IPS DF 6.9 (cell line): Measurements from ENCODE around the gene PDAP1.
"Not testable (repeated sequence)": the region's sequence is repeated elsewhere in the genome, so short reads cannot be mapped to it uniquely, and the experiment has no call there.

Source experiments
- DNase-seq: peaks from one replicate; pipeline ENCODE4 v3.0.0-alpha.2; 2013; ENCODE audit warnings: low read depth, low spot score
- H3K27ac ChIP-seq: one replicate; pipeline ENCODE4 v1.5.1; 2013; ENCODE audit warnings: low read length, control low read depth
- H3K27me3 ChIP-seq: 2 replicates; pipeline ENCODE4 v1.6.1; 2013; ENCODE audit warnings: mild to moderate bottlenecking, low read length; ENCODE audit not compliant: control insufficient read depth, insufficient read depth
- H3K36me3 ChIP-seq: 2 replicates; pipeline ENCODE4 v1.6.1; 2013; ENCODE audit warnings: low read length; ENCODE audit not compliant: control insufficient read depth, insufficient read depth
- H3K4me1 ChIP-seq: 2 replicates; pipeline ENCODE4 v1.6.1; 2013; ENCODE audit warnings: low read length; ENCODE audit not compliant: control insufficient read depth, insufficient read depth
- H3K4me3 ChIP-seq: 2 replicates; pipeline ENCODE4 v1.5.1; 2013; ENCODE audit warnings: mild to moderate bottlenecking, low read length
- H3K9me3 ChIP-seq: 2 replicates; pipeline ENCODE4 v1.6.1; 2013; ENCODE audit warnings: low read length, inconsistent platforms; ENCODE audit not compliant: control insufficient read depth, insufficient read depth
- WGBS: extraction: QIAGEN DNeasy Blood & Tissue Kit; methylation state at CpG from one replicate; pipeline ENCODE4 v1.1.7; 2013; ENCODE audit warnings: mixed read lengths, missing lambda C conversion rate; ENCODE audit not compliant: insufficient read length, insufficient coverage; 5-methylcytosine and 5-hydroxymethylcytosine counted together

PDAP1 gene

GRCh38 chr7:99387239-99387635 lies 21.2 kb downstream of the PDAP1 start:
- peaks cover 26% of the 10 kb centered on the region for H3K36me3 ChIP-seq
- no CpG with 5 or more reads among the region's 14 CpGs for WGBS
- not testable (repeated sequence) for H3K27ac ChIP-seq

DNA sequence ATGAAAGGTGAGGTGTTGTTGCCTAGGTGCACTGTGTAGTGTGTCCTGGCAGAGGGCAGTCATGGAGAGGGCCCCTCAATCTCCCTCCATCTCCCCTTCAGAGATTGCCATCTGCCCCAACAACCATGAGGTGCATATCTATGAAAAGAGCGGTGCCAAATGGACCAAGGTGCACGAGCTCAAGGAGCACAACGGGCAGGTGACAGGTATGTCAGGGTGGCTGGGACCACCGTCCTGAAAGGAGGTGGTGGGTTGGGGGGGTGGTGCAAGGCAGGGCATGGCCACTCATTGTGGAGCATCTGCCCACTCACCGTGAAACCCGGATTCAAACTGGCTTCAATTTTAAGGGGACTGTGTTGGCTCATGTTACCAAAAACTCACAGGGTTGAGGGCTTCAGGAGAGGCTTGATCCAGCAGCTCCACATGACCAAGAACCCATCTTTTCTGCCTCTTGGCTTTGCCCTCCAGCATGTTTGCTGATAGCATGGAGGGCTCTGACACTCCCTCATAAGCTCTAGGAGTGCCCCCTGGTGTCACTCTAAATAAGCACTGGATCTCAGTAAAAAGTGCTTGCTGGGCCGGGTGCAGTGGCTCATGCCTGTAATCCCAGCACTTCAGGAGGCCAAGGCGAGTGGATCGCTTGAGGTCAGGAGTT lies 21.7 kb downstream of the PDAP1 start:
- DNase-seq = no peak
- Histone ChIP-seq H3K36me3 (peaks cover 26% of the 10 kb centered on the region), H3K9me3 (no peaks in the 10 kb centered on the region), H3K4me1 (no peaks in the 10 kb centered on the region), H3K27ac (no peak overlapping the region), H3K27me3 (no peaks in the 10 kb centered on the region), H3K4me3 (no peak overlapping the region)
- no CpG with 5 or more reads among the region's 9 CpGs for WGBS

More at GRCh38 chr7:99387239-99387635, 21.2 kb downstream of the PDAP1 start:
- not testable (repeated sequence) for H3K27me3 ChIP-seq, H3K4me3 ChIP-seq, DNase-seq, H3K9me3 ChIP-seq, H3K4me1 ChIP-seq

DNA sequence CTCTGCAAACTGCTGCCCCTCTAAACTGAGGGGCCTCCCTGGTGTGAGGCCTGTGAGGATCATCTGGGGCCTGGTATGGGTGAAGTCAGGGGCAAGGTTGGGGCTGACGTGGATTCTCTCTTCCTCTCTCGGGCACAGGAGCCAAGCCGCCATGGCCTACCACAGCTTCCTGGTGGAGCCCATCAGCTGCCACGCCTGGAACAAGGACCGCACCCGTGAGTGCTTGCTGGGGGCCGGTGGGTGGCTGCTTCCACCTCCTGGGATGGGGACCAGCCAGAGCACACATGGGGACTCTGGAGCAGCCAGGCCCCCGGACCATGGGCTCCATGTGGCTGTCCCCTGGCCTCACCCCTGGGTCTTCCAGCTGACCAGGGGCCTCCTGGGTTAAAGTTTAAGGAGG lies 22.8 kb downstream of the PDAP1 start:
- Histone ChIP-seq H3K36me3 (peaks cover 23% of the 10 kb centered on the region), H3K27me3 (no peaks in the 10 kb centered on the region), H3K4me3 (no peak overlapping the region), H3K27ac (no peak overlapping the region), H3K9me3 (no peaks in the 10 kb centered on the region), H3K4me1 (peaks cover 2% of the 10 kb centered on the region)
- no peak for DNase-seq
- no CpG with 5 or more reads among the region's 8 CpGs for WGBS

GRCh38 chr7:99384523-99384922 lies 23.9 kb downstream of the PDAP1 start:
- Histone ChIP-seq H3K4me1 (peaks cover 3% of the 10 kb centered on the region), H3K36me3 (peaks cover 19% of the 10 kb centered on the region), H3K27ac (no peak overlapping the region), H3K4me3 (no peak overlapping the region), H3K27me3 (no peaks in the 10 kb centered on the region), H3K9me3 (no peaks in the 10 kb centered on the region)
- WGBS = no CpG with 5 or more reads among the region's 4 CpGs
- DNase-seq = no peak

DNA sequence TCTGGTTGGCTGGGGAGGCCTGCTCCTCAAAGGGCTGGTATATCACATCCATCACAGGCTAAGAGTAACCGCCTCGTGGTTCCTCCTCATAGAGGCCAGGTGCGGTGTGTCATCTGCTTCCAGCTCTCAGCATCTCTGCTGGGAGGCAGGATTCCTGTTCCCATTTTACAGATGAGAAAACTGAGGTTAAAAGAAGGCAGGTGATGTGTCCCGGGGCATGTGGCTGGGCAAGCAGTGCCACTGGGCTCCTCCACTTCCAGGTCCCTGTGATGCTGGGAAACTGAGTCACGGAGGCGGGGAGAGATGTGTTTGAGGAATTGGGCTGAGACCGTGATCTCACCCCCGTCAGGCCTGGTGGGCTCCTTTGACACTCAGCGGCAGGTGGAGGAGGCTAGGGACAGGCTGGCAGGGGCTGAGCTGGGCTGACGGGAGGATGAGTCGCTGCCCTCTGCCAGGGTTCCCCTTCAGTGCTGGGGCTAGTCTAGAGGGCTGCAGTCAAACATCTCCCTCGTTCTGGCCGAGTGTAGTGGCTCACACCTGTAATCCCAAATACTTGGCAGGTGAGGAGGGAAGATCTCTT lies 24.5 kb downstream of the PDAP1 start:
- Histone ChIP-seq H3K27ac (no peak overlapping the region), H3K36me3 (peaks cover 17% of the 10 kb centered on the region), H3K9me3 (no peaks in the 10 kb centered on the region), H3K27me3 (no peaks in the 10 kb centered on the region), H3K4me1 (peaks cover 3% of the 10 kb centered on the region), H3K4me3 (no peak overlapping the region)
- no peak for DNase-seq
- WGBS = no CpG with 5 or more reads among the region's 13 CpGs

- no peak for DNase-seq
- H3K9me3 ChIP-seq = no peaks in the 10 kb centered on the region
These were observed 25.2 kb downstream of the PDAP1 start for GRCh38 chr7:99383203-99383602.

DNA sequence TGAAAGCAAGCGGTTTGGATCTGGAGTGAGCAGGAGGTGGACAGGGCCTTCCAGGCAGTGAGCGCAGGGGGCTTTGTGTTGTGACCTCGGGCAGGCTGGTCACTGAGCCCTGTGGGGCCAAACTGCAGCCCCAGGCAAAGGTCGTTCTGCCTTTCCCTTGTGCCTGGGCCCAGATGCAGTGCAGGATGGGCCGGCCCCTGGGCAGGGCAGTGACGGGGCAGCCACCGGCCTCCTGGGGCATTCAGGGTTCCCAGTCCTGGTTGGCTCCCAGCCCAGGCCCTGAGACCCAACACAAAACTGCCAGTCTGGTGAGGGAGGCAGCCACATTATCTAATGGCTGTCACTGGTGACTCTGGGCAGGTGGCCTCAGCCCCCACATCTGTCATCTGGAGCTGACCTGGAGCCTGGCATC lies 26.7 kb downstream of the PDAP1 start:
- no peak for DNase-seq
- H3K9me3 ChIP-seq = no peaks in the 10 kb centered on the region
- H3K36me3 ChIP-seq = peaks cover 8% of the 10 kb centered on the region
- no CpG with 5 or more reads among the region's 7 CpGs for WGBS
- peaks cover 3% of the 10 kb centered on the region for H3K4me1 ChIP-seq
- no peaks in the 10 kb centered on the region for H3K27me3 ChIP-seq
- H3K4me3 ChIP-seq = no peak overlapping the region
- H3K27ac ChIP-seq = no peak overlapping the region

More at GRCh38 chr7:99383203-99383602, 25.2 kb downstream of the PDAP1 start:
- no CpG with 5 or more reads among the region's 10 CpGs for WGBS
- no peak overlapping the region for H3K4me3 ChIP-seq
- H3K27me3 ChIP-seq = no peaks in the 10 kb centered on the region
- H3K27ac ChIP-seq = no peak overlapping the region
- H3K36me3 ChIP-seq = peaks cover 14% of the 10 kb centered on the region
- H3K4me1 ChIP-seq = peaks cover 3% of the 10 kb centered on the region

DNA sequence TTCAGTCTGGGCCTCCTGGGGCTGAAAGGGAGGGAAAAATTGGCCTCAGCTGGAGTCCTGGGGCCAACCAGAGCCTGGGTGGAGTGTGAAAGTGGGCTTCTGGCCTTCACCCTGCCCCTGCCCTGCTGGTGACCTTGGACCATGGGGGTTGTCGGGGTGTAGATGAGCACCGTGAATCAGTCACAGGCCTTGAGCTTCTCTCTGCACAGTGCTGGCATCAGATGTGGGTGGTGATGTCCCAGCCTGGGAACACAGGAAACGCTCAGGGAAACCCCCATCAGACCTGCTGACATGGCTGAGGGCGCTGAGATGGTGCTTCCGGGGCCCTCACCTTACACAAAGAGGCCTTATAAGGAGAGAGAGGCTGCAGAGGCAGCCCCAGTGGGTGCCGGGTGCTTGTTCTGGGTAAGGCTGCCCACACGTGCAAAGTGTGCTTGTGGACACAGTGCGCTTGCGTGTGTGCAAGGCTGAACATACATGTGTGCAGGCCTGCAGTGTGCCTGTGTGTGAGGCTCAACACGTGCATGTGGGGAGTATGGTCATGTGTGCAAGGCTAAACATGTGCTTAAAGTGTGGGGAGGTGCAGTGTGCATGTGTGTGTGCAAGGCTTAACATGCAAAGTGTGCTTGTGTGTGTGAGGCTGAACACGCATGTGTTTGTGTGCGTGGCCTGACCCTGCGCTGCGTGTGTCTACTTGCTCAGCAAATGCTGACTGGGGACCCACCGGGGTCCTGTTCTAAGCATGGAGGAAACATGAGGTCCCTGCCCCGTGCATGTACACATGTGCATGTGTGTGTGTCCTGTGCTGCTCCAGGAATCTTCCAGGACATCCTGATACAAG lies 27.4 kb downstream of the PDAP1 start:
- WGBS = no CpG with 5 or more reads among the region's 16 CpGs
- Histone ChIP-seq H3K4me1 (peaks cover 3% of the 10 kb centered on the region), H3K36me3 (peaks cover 3% of the 10 kb centered on the region; the same call in 1 of the 2 replicates), H3K27ac (no peak overlapping the region), H3K4me3 (no peak overlapping the region), H3K9me3 (no peaks in the 10 kb centered on the region), H3K27me3 (no peaks in the 10 kb centered on the region)
- DNase-seq = no peak

DNA sequence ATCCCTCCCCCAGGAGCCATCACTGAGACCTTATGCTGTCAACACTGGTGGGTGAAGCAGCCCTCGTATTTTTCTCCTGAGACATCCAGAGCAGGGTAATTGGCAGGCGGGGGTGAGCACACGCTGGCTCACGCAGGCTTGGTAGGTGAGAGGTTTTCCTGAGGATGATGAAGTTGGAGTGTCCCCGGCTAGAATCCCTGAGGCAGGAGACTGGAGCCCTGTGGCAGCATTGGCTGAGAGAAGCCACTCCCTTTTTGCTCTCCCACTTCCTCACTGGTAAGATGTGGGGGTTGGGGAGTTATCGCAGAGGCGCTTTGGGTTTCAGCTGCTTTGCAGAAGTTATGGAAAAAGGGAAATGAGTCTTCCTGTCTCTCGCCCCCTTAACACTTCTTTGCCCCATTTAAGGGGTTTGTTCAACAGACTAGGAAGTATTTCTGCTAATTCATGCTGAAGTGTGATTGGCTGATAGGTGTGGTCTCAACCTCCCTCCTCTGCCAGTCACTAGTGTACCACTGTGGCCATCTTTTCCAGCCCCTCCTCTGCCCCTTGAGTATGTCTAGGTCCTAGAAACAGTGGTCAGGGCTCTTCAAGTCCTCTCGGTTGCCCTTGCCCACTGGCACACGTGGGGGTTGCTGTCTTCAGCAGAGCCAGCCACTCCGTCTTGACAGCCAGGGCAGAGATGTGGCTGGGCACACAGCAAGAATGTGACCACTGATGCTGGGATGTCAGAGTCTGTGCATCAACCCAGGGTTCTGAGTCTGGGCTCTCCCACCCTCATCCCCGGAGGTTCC lies 28.2 kb downstream of the PDAP1 start:
- Histone ChIP-seq H3K36me3 (peaks cover 3% of the 10 kb centered on the region; the same call in 1 of the 2 replicates), H3K27ac (no peak overlapping the region), H3K27me3 (no peaks in the 10 kb centered on the region), H3K9me3 (no peaks in the 10 kb centered on the region), H3K4me1 (peaks cover 3% of the 10 kb centered on the region), H3K4me3 (no peak overlapping the region)
- WGBS = no CpG with 5 or more reads among the region's 12 CpGs
- DNase-seq = no peak

- H3K9me3 ChIP-seq, H3K4me1 ChIP-seq, H3K27ac ChIP-seq, H3K27me3 ChIP-seq, H3K4me3 ChIP-seq, DNase-seq, H3K36me3 ChIP-seq: not testable (repeated sequence)
- no CpG with 5 or more reads among the region's 7 CpGs for WGBS
These were observed 28.7 kb downstream of the PDAP1 start for GRCh38 chr7:99379693-99380031.
